Measurements from ENCODE around the gene LRRC75A.
"Not testable (repeated sequence)": the region's sequence is repeated elsewhere in the genome, so short reads cannot be mapped to it uniquely, and the experiment has no call there.

LRRC75A gene

DNA sequence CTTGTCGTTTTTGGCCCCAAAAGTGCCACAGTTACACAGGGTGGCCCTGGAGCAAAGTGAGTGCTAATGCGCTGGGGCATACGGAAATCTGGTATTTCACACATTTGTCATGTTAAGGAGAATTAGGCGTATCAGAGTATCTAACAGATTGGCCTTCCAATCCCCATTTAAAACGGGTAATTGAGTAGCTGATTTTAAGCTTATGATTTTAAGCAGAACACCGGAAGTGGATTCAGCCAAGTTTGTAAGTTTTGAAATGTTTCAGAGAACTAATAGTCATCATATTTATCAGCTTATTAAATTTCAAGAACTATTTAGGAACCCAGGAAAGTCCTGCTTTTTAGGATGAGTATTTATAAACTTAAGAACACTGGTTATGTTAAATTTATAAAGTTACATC is 19.5 kb downstream of the LRRC75A start:
- DNase-seq (ENCODE audit: low read depth in 2 of 2), result no peak

DNA sequence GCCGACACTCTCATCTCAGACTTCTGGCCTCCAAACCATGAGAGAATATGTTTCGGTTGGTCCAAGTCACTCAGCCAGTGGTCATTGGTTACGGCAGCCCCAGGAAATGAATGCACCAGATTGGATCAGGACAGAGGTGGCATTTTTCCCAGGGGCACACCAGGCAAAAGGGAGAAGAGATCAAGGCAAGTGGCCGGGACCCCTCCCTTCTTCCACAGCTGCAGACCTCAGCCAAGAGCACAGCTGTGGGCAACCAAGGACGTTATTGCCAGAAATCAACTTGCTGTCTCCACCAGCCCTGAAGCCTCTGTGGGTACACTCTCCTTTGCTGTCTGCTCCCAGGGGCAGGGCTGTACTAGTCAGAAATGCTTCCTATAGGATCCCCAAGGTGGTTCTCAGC is 20.7 kb downstream of the LRRC75A start:
- DNase-seq (ENCODE audit: low read depth in 2 of 2), result no peak

DNA sequence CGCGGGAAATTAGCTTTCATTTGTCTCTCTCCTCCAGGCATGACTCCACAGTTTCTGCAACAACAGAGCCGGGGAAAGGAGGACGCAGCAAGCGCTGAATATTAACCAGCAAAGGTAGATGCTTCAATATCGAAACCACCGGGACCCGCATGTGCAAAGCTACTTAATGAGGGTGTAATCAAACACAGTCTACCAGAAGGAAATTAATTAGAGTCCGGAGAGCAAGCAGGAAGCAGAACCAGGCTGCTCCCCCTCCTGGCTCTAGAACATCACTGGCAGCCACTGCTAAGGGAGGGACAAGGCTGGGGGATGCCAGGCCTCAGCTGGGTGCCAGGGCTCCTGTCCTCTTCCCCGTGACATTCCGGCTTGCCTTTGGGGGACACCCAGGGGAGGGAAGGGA is 21.7 kb downstream of the LRRC75A start:
- no peak for DNase-seq (ENCODE audit: low read depth in 2 of 2)

DNA sequence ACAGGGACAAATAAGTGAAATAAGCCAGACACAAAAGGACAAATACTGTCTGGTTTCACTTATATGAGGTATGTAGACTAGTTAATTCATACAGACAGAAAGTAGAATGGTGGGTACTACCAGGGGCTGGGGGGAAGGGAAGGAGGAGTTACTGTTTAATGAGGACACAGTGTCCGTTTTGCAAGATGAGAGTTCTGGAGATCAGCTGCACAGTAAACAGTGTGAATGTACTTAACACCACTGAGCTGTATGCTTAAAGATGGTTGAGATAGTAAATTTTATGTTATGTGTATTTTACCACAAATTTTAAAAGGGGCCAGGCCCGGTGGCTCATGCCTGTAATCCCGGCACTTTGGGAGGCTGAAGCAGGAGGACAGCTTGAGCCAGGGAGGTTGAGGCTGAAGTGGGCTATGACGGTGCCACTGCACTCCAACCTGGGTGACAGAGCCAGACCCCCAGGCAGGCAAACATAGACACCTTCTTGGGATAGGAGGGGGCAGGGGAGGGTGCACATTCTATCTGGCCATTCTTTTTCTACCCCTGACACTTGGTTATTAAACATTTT is 23.5 kb downstream of the LRRC75A start:
- DNase-seq (ENCODE audit: low read depth in 2 of 2), result no peak

DNA sequence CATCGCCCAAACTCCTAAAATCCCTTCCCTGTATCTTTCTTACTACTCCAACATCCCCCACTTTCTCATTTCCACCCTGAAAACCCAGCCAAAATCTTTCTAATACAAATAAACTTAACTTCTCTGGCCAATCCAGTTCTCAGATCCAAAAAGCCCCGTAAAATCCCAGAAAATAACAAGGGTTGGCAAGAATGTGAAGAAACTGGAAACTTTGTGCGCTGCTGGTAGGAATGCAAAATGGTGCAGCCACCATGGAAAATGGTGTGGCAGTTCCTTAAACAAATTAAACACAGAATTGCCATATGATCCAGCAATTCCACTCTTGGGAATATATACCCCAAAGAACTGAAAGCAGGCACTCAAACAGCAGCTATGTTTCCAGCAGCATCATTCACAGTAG is 24.1 kb downstream of the LRRC75A start:
- DNase-seq (ENCODE audit: low read depth in 2 of 2), result no peak

DNA sequence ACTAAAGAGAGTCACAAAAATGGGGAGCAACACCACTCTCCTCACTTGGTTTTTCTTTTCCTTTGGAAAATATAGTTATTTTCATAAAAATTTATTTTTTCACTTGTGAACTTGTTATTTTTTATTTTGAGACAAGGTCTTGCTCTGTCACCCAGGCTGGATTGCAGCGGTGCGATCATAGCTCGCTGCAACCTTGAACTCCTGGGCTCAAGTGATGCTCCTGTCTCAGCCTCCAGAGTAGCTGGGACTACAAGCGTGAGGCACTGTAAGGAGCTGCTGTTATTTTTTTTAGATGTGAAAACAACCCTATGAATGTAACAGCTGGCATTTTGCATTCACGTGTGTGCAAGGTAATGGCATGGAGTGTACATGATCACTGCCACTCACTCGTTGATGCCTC is 24.9 kb downstream of the LRRC75A start:
- no peak for DNase-seq (ENCODE audit: low read depth in 2 of 2)

DNA sequence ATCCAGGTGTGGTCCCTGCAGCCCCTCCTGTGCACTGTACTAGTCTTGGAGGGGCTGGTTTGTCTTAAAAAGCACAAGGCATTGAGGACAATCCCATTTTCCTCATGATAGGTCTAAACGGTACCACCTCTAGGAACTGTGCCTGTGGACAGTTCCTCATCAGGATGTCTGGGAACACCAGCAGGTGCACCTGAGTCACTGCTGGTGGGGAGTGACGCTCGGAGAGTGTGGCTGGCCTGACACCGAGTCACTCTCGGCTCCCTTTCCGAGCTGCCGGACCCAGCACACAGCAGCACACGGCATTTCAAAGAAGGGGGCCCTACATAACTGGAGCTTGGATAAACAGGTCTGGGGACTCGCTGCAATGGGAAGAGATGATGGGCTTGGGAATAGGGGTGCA is 25.6 kb downstream of the LRRC75A start:
- no peak for DNase-seq (ENCODE audit: low read depth in 2 of 2)

DNA sequence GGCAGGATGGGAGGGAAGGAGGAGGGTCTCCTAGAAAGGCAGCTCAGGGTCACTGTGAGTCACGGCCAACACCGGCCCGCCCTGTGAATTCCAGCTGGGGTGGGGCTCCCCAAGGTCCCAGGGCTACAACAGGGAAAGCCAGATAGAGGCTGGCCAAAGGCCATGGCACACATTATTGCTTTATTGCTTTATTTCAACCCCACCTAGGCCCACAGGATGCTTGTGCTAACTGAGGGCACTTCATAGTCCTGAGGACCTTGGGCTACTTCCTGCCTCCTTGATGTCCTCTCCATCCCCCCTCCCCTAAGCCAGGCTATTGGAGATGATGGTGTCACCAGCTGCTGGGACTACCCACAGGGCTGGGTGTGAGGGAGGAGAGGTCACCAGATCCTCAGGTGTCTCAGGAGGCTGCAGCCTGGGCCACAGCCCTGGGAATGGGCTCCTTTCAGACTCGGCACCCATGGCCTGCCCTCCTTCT is 26.1 kb downstream of the LRRC75A start:
- DNase-seq (ENCODE audit: low read depth in 2 of 2), result no peak

DNA sequence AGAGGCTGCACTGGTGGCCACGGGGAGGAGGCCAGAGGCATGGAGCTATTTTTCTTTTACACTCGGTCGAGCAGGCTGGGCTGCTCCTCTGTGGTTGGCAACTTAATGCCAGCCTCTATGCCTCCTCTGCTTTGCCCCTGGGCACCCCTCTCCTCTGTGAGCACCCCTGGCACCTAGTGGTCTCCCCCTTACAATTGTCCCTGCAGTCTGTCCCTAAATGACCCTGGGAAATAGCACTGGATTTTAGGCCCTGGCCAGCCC is 27.0 kb downstream of the LRRC75A start:
- DNase-seq (ENCODE audit: low read depth in 2 of 2), result no peak

DNA sequence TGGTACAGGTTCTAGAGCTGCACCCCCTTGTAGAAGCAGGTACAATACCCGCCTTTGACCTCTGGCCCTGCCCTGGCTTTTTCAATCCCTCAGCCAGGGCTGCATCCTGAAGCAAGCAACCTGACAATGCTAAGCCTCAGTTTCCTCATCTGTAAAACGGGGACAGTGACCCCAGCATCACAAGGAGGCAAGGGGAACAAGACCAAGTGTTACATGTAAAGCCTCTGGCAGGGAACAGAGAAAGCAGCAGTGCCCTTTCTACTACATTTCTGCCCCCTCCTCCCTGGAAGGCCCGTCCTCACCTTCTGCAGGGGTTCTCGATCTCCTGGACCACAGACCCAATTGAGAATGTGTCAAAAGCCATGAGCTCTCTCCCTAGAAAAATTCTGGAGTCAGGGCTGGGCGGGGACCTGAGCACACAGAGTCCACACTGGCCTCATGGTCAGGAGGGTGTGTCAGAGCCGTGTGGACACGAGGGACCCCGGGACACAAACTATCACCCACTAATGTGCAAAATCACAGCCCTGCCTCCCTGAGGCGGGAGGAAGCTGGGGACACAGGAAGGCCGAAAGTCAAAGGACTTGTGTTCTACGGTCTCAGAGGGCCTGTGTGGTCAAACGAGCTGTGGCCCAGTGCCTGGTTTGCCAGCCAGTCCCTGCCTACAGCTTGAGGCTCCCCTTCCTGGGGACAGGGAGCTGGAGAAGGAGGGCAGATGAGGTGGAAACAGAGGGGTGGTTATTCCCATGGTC is 27.5 kb downstream of the LRRC75A start:
- no peak for DNase-seq (ENCODE audit: low read depth in 2 of 2)

DNA sequence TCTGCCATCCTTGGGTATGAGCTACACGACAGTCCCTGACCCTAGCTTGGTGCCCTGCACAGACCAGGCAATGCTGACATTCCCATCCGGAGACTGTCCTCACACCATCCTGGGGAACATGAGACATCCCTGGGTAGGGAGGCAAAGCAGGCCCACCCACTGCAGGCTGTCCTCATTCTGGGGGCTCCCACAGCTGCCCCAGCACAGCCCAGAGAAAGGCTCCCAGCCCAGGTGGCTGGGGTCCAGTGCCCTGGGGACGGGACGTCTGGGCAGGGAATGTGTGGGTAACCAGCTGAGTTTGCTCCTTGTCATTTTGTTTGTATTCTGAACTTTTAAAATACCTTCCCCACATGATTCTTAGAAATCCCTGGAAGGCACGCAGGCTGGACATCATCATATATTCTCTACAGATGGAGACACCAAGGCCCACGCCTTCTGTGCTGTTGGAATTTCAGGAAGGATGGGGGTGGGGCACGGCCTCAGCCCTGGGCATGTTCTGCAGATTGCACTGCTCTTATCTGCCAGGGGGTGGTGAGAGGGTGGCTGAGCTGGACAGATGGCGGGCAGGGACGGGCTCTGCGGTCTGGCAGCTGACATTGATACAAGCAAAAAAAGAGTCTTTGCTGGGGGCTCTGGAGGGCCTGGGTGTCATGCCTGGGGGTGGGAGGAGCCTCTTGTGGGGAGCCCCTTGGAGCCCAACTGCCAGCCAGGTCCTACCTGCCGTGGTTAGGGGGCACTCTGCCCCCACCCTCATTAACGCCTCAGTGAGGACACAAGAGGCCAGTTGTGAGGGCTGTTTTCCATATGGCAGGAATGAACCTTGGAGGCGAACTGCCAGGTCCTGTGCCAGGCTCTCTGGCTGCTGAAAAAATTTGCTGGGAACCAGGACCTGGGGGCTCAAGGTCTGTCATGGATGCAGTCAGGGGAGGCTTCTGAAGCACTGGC is 28.4 kb downstream of the LRRC75A start:
- no peak for DNase-seq (ENCODE audit: low read depth in 2 of 2)

DNA sequence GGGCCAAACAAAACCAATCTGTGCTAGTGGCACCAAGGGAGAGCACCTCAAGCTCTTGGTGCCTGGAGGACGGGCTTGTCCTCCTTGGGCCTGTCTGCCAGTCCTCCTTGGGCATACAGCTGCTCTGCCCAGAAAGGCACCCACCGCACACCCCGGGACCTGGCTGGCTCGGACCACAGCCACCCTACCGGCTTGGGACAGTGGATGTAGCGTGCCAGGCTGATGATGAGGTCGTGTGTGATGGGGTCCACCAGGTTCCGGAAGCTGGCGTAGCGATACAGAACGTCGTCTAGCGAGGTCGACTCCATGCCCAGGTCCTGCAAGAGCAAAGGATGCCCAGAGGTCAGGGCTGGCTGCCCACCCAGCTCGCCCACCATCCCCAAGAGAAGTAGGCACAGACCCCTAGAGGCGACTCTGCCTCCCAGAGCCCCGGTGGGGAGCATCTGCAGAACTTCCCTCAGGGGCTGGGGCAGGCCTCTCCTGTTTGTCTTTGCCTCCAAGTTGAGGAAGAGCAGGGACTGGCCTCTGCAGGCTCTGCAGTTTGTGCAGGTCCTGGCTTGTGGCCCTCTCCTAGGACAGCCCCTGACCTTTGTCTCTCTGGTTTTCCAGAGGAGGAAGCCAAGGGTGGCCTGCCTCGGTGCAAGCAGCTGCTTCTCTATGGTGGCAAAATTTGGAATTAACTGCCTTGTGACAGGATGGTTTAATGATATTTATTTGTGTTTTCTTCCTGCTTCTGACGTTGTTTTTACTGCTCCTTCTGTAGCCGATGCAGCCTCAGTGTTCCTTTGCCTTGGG is 29.7 kb downstream of the LRRC75A start:
- DNase-seq (ENCODE audit: low read depth in 2 of 2), result no peak

DNA sequence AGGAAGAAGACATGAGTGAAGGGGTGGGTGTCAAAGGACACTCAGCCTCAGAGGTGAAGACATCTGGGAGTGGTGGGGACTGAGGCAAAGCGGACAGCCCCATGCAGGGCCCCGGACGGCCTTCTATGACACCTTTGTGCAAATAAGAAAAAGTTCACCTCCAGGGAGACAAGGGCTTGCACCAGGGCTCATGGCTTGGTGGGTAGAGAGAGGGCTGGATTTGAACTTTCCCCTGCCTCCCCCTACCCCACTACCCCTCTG is 30.5 kb downstream of the LRRC75A start:
- DNase-seq (ENCODE audit: low read depth in 2 of 2), result no peak

DNA sequence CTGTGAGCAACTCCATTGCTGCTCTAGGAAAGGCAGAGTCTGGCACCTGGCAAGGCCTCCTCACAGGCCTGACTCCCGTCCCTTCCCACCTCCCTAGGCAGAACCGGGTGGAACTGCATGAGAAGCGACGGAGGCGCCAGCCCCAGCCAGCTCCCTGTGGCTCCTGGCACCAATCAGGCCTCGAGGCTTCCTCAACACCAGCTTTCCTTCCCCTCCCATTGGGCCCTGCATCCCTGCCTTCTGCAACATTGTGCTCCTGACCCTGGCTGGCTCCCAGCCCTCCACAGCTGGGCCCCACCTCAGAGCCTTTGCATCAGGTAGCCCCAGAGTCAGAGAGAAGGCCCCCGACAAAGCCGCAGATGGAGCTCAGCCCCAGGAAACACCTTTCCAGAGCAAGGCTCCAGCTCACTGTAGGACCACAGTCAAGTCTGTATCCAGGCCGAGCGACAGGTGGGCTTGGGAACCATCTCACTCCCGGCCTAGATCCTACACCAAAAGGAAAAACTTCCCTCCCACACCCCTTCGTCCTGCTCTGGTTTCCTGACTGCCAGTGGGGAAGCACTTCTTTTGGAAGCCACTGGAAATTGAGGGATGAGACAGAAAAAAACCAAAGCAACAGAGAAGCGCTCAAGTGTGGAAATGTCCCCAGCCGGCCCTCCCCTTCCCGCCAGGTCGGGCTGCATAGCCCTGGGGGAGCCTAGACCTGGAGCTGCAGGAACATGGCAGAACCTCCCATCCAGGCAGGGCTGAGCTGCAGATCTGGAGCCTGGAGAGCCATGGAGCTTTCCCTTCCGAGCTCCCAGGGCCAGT is 31.0 kb downstream of the LRRC75A start:
- DNase-seq (ENCODE audit: low read depth in 2 of 2), result no peak

DNA sequence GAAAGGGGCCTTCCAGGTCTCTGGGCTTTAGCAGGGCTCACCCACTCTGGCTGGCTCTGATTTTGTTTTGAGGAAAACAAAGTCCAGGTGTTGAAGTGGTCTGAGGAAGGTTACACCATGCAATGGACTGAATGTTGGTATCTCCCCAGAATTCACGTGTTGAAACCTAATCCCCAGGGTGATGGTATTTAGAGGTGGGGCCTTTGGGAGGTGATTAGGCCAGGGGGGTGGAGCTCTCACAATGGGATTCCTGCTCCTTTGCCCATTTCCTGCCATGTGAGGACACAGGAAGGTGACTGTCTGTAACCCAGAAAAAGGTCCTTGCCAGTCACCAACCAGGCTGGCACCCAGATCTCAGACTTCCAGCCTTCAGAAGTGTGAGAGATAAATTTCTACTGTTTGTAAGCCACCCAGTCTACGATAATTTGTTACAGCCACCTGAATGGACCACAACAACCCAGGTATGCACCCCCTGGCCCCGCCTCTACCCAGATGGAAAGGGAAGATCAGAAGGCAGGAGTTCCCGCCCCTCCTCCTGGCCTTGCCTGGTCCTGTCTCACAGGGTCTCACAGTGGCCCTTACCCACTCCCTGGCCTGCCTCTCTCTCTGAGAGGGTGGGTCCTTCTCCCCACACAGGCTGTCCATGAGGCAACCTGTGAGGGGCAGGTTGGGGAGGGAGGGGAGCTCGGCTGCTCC is 32.0 kb downstream of the LRRC75A start:
- DNase-seq (ENCODE audit: low read depth in 2 of 2), result no peak

DNA sequence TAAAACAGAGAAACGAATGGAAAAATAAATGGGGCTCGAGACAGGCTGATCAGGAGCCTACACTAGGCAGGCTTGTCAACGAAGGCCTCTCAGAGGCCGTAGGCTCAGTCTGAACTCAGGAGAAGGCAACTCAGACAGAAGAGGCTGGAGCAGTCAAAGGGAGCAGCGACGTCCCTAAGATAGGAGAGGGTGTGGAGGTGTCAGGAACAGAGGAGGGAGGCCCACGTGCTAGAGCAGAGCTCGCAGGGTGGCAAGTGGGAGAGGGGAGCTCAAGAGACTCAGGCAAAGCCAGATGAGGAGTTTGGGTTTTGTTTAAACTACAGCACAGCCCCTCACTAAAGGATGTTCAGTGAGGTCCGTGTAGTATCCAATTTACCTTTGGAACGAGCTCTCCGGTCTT is 32.7 kb downstream of the LRRC75A start:
- no peak for DNase-seq (ENCODE audit: low read depth in 2 of 2)

DNA sequence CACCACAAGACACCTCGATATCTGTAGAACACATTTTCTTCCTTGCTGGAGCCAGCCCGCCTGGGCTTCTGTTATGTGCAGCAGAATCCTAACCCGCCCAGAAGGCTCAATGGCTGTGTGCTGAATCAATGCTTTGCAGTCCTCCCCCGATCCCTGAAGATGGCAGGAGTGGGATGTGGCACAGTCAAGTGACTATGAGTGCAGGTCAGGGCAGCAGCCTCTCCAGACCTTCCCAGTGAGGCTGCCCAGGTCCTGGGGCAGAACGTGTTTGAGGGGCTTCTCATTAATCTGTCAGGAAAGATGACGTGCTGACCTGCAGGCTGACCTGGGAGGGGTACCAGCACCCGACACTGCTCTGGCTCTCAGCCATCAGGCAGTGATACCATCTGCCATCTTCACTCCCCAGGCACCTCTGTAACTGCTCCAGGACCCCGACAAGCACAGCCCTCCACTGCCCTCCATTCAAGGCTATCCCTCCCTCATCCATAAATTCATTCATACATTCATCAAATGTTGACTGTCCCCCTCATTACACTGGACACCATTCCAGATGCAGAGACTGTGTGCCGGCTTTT is 35.2 kb downstream of the LRRC75A start:
- no peak for DNase-seq (ENCODE audit: low read depth in 2 of 2)

DNA sequence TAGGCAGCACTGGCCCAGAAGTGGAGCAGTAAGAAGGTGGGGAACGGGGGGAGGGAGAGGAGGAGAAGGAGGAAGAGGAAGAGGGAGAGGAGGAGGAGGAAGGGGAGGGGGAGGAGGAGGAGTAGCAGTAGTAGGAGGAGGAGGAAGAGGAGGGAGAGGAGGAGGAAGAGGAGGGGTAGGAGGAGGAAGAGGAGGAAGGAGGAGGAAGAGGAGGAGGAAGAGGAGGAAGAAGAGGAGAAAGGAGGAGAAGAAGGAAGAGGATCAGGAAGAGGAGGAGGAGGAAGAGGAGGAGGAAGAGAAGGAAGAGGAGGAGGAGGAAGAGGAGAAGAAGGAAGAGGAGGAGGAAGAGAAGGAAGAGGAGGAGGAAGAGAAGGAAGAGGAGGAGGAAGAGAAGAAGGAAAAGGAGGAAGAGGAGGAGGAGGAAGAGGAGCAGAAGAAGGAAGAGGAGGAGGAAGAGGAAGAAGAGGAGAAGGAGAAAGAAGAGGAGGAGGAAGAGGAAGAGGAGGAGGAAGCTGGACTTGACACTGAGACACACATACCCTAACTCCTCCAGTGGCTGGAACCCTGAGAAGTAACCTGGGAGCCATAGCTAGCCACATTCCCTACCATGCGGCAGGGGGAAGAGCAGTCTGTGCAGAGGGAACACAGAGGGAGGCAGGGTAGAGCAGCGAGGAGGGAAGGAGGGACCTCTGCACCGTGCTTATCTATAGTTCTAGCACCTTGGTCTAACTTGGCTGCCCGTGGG is 35.8 kb downstream of the LRRC75A start:
- no peak for DNase-seq (ENCODE audit: low read depth in 2 of 2)

DNA sequence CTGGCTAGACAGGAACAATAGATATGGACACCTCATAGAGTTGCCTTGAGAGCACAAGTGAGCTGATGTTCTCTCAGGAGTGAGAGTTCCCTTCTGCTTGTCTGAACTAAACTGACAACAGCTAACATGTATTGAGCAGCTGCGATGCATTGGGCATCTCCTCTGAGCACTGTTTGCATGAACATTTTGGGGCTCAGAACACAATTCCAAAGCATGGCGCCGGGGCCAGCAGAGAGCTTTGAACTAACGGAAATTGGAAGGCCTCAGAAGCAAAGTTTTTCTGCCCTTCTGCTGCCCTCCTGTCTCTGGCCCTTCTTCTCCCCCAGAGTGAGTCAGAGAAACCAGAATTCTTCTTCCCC is 38.5 kb downstream of the LRRC75A start:
- no peak for DNase-seq (ENCODE audit: low read depth in 2 of 2)

DNA sequence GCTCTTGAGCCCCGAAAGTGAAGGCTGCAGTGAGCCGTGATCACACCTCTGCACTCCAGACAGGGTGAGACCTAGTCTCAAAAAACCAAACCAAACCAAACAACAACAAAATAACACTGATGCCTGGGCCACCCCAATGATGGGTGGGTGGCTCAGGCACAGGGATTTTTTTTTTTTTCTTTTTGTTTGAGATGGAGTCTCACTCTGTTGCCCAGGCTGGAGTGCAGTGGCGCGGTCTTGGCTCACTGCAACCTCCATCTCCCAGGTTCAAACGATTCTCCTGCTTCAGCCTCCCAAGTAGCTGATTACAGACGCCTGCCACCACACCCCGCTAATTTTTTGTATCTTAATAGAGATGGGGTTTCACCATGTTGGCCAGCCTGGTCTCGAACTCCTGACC is 39.7 kb downstream of the LRRC75A start:
- not testable (repeated sequence) for DNase-seq (ENCODE audit: low read depth in 2 of 2)

All from stimulated activated CD8-positive, alpha-beta memory T cell treated with anti-CD3 and anti-CD28 coated beads, Interleukin-2, amount 100 ng/mL, for 1 hour (primary cell).